NT2/D1 (cell line): Measurements from ENCODE around the gene GPR146.

Experiments
- SUZ12 ChIP-seq: IDR thresholded peaks from 2 replicates; pipeline ENCODE4 v1.6.1; 2011; ENCODE audit not compliant: insufficient read length, insufficient read depth; ENCODE audit errors: extremely low read depth
- YY1 ChIP-seq: IDR thresholded peaks from 2 replicates; pipeline ENCODE4 v1.6.1; 2011; ENCODE audit not compliant: insufficient read length, insufficient read depth
- ZNF274 ChIP-seq: IDR thresholded peaks from 2 replicates; pipeline ENCODE4 v1.6.1; 2011; ENCODE audit warnings: mild to moderate bottlenecking, low read depth, low read length

DNA sequence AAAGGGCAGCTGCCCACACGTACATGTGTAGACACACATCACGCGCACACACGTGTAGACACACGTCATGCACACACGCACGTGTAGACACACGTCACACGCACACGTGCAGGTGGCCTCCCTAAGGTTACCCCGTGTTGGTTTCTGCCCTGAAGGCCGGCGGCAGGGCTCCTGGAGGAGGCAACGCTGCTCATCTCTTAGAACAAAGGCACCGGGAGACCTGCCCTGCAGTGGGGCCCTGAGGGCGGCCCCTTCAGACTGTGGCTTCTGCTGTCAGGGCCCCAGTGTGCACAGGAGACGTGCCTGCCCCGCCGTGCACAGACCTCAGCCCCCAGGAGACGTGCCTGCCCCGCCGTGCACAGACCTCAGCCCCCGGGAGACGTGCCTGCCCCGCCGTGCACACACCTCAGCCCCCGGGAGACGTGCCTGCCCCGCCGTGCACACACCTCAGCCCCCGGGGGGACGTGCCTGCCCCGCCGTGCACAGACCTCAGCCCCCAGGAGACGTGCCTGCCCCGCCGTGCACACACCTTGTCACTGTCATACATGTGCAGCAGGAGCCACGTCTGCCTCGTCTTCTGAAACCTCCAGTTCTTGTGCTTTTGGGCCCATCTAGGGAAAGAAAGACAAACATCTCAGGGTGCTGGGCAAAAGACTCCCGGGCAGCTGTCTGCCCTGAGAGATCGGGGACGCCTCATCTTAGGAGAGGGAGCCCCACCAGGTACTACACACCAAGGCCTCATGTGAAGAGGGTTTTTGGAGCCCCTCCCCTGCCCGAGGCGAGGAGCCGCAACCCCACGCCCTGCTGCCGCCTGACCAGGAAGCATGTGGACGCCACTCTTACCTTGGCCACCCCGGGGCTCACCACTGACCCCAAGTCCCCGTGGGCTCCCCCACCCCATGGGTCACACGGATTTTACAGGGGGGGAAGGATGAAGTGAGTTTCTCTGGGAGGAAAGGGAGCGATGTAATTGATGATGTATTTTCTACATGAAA lies 44.1 kb upstream of the GPR146 start:
- TF ChIP-seq ZNF274 = no peak
- TF ChIP-seq SUZ12 = no peak
- TF ChIP-seq YY1 = no peak
